ENCODE measurements around the gene RAP2A.

DNA sequence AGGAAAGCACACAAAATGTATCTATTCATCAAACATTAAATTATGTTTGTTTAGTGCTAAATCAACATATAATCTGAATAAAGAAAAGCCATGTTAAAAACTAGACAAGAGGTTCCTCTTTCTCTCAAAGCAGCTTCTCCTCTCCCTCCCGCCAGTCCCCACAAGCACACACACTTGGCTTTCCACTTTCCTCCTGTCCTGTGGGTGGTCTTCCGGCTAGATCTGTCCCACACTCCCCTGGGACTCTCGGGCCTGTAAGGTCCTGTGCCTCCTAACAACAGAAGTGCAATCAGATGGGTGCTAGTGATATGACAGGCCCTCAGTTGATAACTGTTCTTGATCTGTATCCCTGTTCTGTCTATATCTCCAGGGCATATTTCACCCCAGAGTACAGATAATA, 45.6 kb upstream of the RAP2A start:
- TF ChIP-seq, protein P1, sequence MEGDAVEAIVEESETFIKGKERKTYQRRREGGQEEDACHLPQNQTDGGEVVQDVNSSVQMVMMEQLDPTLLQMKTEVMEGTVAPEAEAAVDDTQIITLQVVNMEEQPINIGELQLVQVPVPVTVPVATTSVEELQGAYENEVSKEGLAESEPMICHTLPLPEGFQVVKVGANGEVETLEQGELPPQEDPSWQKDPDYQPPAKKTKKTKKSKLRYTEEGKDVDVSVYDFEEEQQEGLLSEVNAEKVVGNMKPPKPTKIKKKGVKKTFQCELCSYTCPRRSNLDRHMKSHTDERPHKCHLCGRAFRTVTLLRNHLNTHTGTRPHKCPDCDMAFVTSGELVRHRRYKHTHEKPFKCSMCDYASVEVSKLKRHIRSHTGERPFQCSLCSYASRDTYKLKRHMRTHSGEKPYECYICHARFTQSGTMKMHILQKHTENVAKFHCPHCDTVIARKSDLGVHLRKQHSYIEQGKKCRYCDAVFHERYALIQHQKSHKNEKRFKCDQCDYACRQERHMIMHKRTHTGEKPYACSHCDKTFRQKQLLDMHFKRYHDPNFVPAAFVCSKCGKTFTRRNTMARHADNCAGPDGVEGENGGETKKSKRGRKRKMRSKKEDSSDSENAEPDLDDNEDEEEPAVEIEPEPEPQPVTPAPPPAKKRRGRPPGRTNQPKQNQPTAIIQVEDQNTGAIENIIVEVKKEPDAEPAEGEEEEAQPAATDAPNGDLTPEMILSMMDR (IDR thresholded peaks at IDR 0.05): no peak
- TF ChIP-seq EZH2phosphoT487 (IDR thresholded peaks at IDR 0.05): no peak

All from neural progenitor cell (in vitro differentiated cells).